ENCODE data around the gene PIGBOS1. TPM values are rescaled to one million over a fixed set of nuclear protein-coding genes. Genes with fewer than 3 reads are reported as not detected.
"Not testable (repeated sequence)": the region's sequence is repeated elsewhere in the genome, so short reads cannot be mapped to it uniquely, and the experiment has no call there.

The PIGBOS1 gene
- 8.6 TPM for total RNA-seq

GRCh38 chr15:55318588-55319494 is at the start of gene PIGBOS1, which contains the start of gene PIGB:
Gene PIGBOS1 (minus strand): TSS chr15:55319123. CDS start chr15:55317792, 1,331 bp downstream.
Gene PIGB (plus strand): TSS chr15:55319222. CDS start chr15:55319251, 29 bp downstream.
- peak; percentile 94 for DNase-seq

GRCh38 chr15:55366981-55367380 is 48.1 kb upstream of the PIGBOS1 start:
- no peak for DNase-seq

GRCh38 chr15:55362641-55363040 is 43.7 kb upstream of the PIGBOS1 start:
- DNase-seq, result no peak

- DNase-seq, result no peak
These were observed 42.1 kb upstream of the PIGBOS1 start for GRCh38 chr15:55361048-55361447.

GRCh38 chr15:55360256-55360655 is 41.3 kb upstream of the PIGBOS1 start:
- no peak for DNase-seq

- no peak for DNase-seq
These were observed 39.5 kb upstream of the PIGBOS1 start for GRCh38 chr15:55358471-55358870.

GRCh38 chr15:55357774-55358173 is 38.9 kb upstream of the PIGBOS1 start:
- no peak for DNase-seq

GRCh38 chr15:55356985-55357585 is 38.2 kb upstream of the PIGBOS1 start:
- DNase-seq, result no peak

- DNase-seq, result no peak
These were observed 34.1 kb upstream of the PIGBOS1 start for GRCh38 chr15:55353025-55353424.

- DNase-seq, result no peak
These were observed 30.4 kb upstream of the PIGBOS1 start for GRCh38 chr15:55349282-55349681.

GRCh38 chr15:55348281-55348778 is 29.4 kb upstream of the PIGBOS1 start:
- DNase-seq, result no peak

- DNase-seq, result no peak
These were observed 25.3 kb upstream of the PIGBOS1 start for GRCh38 chr15:55344206-55344605.

- DNase-seq, result peak; percentile 27
These were observed 24.2 kb upstream of the PIGBOS1 start for GRCh38 chr15:55343168-55343567.

GRCh38 chr15:55337160-55337559 is 18.2 kb upstream of the PIGBOS1 start:
- no peak for DNase-seq

GRCh38 chr15:55334997-55335396 is 16.1 kb upstream of the PIGBOS1 start:
- DNase-seq, result no peak

- DNase-seq, result no peak
These were observed 15.4 kb upstream of the PIGBOS1 start for GRCh38 chr15:55334371-55334770.

- no peak for DNase-seq
These were observed 8.5 kb upstream of the PIGBOS1 start for GRCh38 chr15:55327387-55327786.

GRCh38 chr15:55322467-55322866 is 3.5 kb upstream of the PIGBOS1 start:
- no peak for DNase-seq

GRCh38 chr15:55320963-55321362 is 2.0 kb upstream of the PIGBOS1 start:
- DNase-seq, result no peak

GRCh38 chr15:55320238-55320550 is 1.3 kb upstream of the PIGBOS1 start:
- DNase-seq, result no peak

GRCh38 chr15:55319537-55320237 is 764 bp upstream of the PIGBOS1 start:
- no peak for DNase-seq

- DNase-seq, result not testable (repeated sequence)
These were observed 16.1 kb downstream of the PIGBOS1 start for GRCh38 chr15:55302801-55303200.

GRCh38 chr15:55297315-55297714 is 21.6 kb downstream of the PIGBOS1 start:
- DNase-seq, result no peak
